KOPT-K1 (cell line): ENCODE measurements around the gene IFIH1.

Experiments
- H3K27ac ChIP-seq: fragments of 200-600 bp; sonication (generic); 2 replicates; pipeline ENCODE4 v1.5.1; 2016; ENCODE audit warnings: antibody characterized with exemption, mild to moderate bottlenecking, low read depth, low read length; ENCODE audit not compliant: poor library complexity, severe bottlenecking
- H3K36me3 ChIP-seq: fragments of 200-600 bp; sonication (generic); 2 replicates; pipeline ENCODE4 v1.5.1; 2017; ENCODE audit warnings: antibody characterized with exemption, mild to moderate bottlenecking, low read length, moderate library complexity; ENCODE audit not compliant: insufficient read depth
- H3K9me3 ChIP-seq: fragments of 200-600 bp; sonication (generic); 2 replicates; pipeline ENCODE4 v1.5.1; 2017; ENCODE audit warnings: antibody characterized with exemption, low read length, mild to moderate bottlenecking; ENCODE audit not compliant: insufficient read depth, poor library complexity, severe bottlenecking

The IFIH1 gene

DNA sequence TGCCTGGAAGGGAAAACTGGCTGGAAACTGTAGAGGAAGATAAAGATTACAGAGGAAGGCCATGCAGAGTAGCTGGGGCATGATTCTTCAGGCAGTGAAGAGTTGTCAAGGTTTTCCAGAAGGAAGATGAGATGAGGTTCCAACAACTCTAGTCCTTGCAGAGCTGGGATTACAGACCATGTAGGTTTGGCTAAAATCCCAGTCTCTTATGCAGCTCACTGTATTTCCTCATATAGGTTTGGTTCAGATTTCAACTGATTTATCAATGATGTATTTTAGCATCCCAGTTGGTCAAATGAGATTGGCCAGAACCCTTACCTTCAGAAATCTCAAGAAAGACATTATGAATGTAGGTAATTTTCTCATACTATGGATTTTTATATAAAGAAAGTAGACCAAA lies 91.6 kb downstream of the IFIH1 start:
- Histone ChIP-seq H3K36me3 (no peaks in the 10 kb centered on the region), H3K9me3 (no peaks in the 10 kb centered on the region), H3K27ac (no peak overlapping the region)

DNA sequence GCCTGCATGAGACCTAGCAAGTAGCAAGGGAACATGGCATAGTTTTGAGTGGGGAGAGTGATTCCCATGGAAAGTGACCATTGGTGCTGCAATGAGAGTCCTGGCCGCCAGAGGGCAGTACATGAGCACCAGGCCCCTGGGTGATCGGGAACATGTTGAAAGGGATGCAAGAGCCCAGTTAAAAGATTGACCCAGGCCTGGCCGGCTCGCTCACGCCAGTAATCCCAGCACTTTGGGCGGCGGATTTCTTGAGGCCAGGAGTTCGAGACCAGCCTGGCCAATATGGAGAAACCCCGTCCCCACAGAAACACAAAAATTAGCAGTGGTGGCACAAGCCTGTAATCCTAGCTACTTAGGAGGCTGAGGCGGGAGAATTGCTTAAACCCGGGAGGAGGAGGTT lies 97.4 kb downstream of the IFIH1 start:
- no peak overlapping the region for H3K27ac ChIP-seq
- no peaks in the 10 kb centered on the region for H3K9me3 ChIP-seq
- no peaks in the 10 kb centered on the region for H3K36me3 ChIP-seq

- H3K9me3 ChIP-seq = no peaks in the 10 kb centered on the region
- no peaks in the 10 kb centered on the region for H3K36me3 ChIP-seq
- H3K27ac ChIP-seq = no peak overlapping the region
These were observed 98.1 kb downstream of the IFIH1 start for GRCh38 chr2:162220368-162220767.

GRCh38 chr2:162219426-162219825 lies 99.1 kb downstream of the IFIH1 start:
- Histone ChIP-seq H3K36me3 (no peaks in the 10 kb centered on the region), H3K9me3 (no peaks in the 10 kb centered on the region), H3K27ac (no peak overlapping the region)

DNA sequence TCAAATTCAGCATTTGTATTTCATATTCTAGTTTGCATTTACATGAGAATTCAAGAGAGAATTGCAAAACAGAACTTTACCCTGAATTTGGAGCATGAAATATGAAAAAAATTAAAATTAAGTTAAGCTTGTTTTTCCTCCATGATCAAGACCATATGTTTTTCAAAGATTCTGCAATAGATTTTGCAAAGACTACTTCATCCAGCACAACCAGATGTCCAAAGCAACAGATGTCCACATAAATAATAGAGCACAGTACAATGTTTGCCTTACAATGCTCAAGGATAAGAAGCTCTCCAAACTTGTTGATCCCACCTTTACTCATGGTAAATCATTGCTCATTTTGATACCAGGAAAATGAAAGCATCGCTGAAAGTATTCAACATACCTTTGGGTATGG lies 100.9 kb downstream of the IFIH1 start:
- H3K27ac ChIP-seq = no peak overlapping the region
- no peaks in the 10 kb centered on the region for H3K36me3 ChIP-seq
- no peaks in the 10 kb centered on the region for H3K9me3 ChIP-seq
